H9 (cell line): ENCODE results near the gene PTPRC. TPM values are rescaled to one million over a fixed set of nuclear protein-coding genes. Genes with fewer than 3 reads are reported as not detected.

Source experiments
- DNase-seq: peaks from one replicate; pipeline ENCODE4 v3.0.0-alpha.2; 2017
- H2AFZ ChIP-seq: one replicate; pipeline ENCODE4 v1.6.1; 2013; ENCODE audit warnings: mild to moderate bottlenecking, low read length, control low read depth, moderate library complexity
- H2AK5ac ChIP-seq: 2 replicates; pipeline ENCODE4 v1.6.1; 2013; ENCODE audit warnings: low read length, control low read depth, mixed read lengths; ENCODE audit not compliant: insufficient read length
- H2BK120ac ChIP-seq: one replicate; pipeline ENCODE4 v1.6.1; 2013; ENCODE audit warnings: low read depth, mild to moderate bottlenecking, low read length, control low read depth, inconsistent platforms; ENCODE audit not compliant: poor library complexity, severe bottlenecking
- H2BK12ac ChIP-seq: 2 replicates; pipeline ENCODE4 v1.6.1; 2013; ENCODE audit warnings: low read length, control low read depth, mixed read lengths, low read depth; ENCODE audit not compliant: insufficient read length
- H2BK15ac ChIP-seq: 2 replicates; pipeline ENCODE4 v1.6.1; 2013; ENCODE audit warnings: low read depth, low read length, control low read depth
- H2BK20ac ChIP-seq: one replicate; pipeline ENCODE4 v1.6.1; 2013; ENCODE audit warnings: low read depth, mild to moderate bottlenecking, low read length, control low read depth, inconsistent platforms; ENCODE audit not compliant: poor library complexity, severe bottlenecking
- H2BK5ac ChIP-seq: 2 replicates; pipeline ENCODE4 v1.6.1; 2013; ENCODE audit warnings: low read length, control low read depth, mixed read lengths; ENCODE audit not compliant: insufficient read length
- H3K14ac ChIP-seq: 2 replicates; pipeline ENCODE4 v1.6.1; 2013; ENCODE audit warnings: low read length, control low read depth; ENCODE audit not compliant: insufficient read depth
- H3K18ac ChIP-seq: 2 replicates; pipeline ENCODE4 v1.6.1; 2013; ENCODE audit warnings: low read depth, mild to moderate bottlenecking, mixed read lengths, low read length, control low read depth; ENCODE audit not compliant: insufficient read length
- H3K23ac ChIP-seq: 2 replicates; pipeline ENCODE4 v1.6.1; 2013; ENCODE audit warnings: low read length, control low read depth, mixed read lengths, low read depth; ENCODE audit not compliant: insufficient read length
- H3K23me2 ChIP-seq: 2 replicates; pipeline ENCODE4 v1.6.1; 2013; ENCODE audit warnings: low read depth, mild to moderate bottlenecking, mixed read lengths, low read length, control low read depth; ENCODE audit not compliant: insufficient read length, poor library complexity, severe bottlenecking
- H3K27ac ChIP-seq: 2 replicates; pipeline ENCODE4 v1.5.1; 2013; ENCODE audit warnings: low read length, control low read depth, mixed read lengths, low read depth; ENCODE audit not compliant: insufficient read length
- H3K27me3 ChIP-seq: 2 replicates; pipeline ENCODE4 v1.6.1; 2013; ENCODE audit warnings: low read length, control low read depth, inconsistent platforms; ENCODE audit not compliant: insufficient read depth
- H3K4ac ChIP-seq: 2 replicates; pipeline ENCODE4 v1.6.1; 2013; ENCODE audit warnings: low read depth, mild to moderate bottlenecking, control low read depth, inconsistent platforms, low read length, moderate library complexity
- H3K4me1 ChIP-seq: 2 replicates; pipeline ENCODE4 v1.6.1; 2013; ENCODE audit warnings: low read length, control low read depth, inconsistent platforms; ENCODE audit not compliant: insufficient read depth
- H3K4me2 ChIP-seq: 2 replicates; pipeline ENCODE4 v1.6.1; 2013; ENCODE audit warnings: low read length, control low read depth, mixed read lengths; ENCODE audit not compliant: insufficient read length, insufficient read depth
- H3K56ac ChIP-seq: 2 replicates; pipeline ENCODE4 v1.6.1; 2013; ENCODE audit warnings: low read depth, mild to moderate bottlenecking, mixed read lengths, low read length, control low read depth; ENCODE audit not compliant: insufficient read length
- H3K79me1 ChIP-seq: 2 replicates; pipeline ENCODE4 v1.6.1; 2013; ENCODE audit warnings: low read depth, mild to moderate bottlenecking, moderate library complexity, low read length, control low read depth, inconsistent platforms; ENCODE audit not compliant: insufficient read depth, poor library complexity, severe bottlenecking
- H3K79me2 ChIP-seq: 2 replicates; pipeline ENCODE4 v1.6.1; 2013; ENCODE audit warnings: low read length, control low read depth, inconsistent platforms; ENCODE audit not compliant: insufficient read depth
- H3K9ac ChIP-seq: 2 replicates; pipeline ENCODE4 v1.6.1; 2013; ENCODE audit warnings: low read length, control low read depth, mixed read lengths; ENCODE audit not compliant: insufficient read length; ENCODE audit errors: extremely low read depth
- H3K9me3 ChIP-seq: one replicate; pipeline ENCODE4 v1.6.1; 2013; ENCODE audit warnings: low read depth, low read length, inconsistent platforms; ENCODE audit not compliant: control insufficient read depth
- H3T11ph ChIP-seq: one replicate; pipeline ENCODE4 v1.6.1; 2013; ENCODE audit warnings: mild to moderate bottlenecking, low read length, control low read depth, inconsistent platforms
- H4K20me1 ChIP-seq: one replicate; pipeline ENCODE4 v1.6.1; 2013; ENCODE audit not compliant: control insufficient read depth, insufficient read length, insufficient read depth
- H4K5ac ChIP-seq: 2 replicates; pipeline ENCODE4 v1.6.1; 2013; ENCODE audit warnings: low read depth, mild to moderate bottlenecking, mixed read lengths, low read length, control low read depth; ENCODE audit not compliant: insufficient read length
- H4K8ac ChIP-seq: replicated peaks from 2 replicates; pipeline ENCODE4 v1.6.1; 2013; ENCODE audit warnings: low read length, control low read depth, mixed read lengths, low read depth; ENCODE audit not compliant: insufficient read length
- H4K91ac ChIP-seq: 2 replicates; pipeline ENCODE4 v1.6.1; 2013; ENCODE audit warnings: low read depth, mild to moderate bottlenecking, moderate library complexity, mixed read lengths, low read length, control low read depth; ENCODE audit not compliant: insufficient read length
- H3K27ac Mint-ChIP-seq, 3 experiments: 2 replicates in 2 of 3; 3 replicates in 1 of 3; pipeline ENCODE4 v1.8.0; 2020 to 2021; ENCODE audit warnings: mixed read lengths in 3 of 3, mild to moderate bottlenecking in 1 of 3, moderate library complexity in 1 of 3
- H3K27me3 Mint-ChIP-seq: 2 replicates; pipeline ENCODE4 v1.8.0; 2021; ENCODE audit warnings: low read depth, mild to moderate bottlenecking, moderate library complexity, mixed read lengths
- H3K36me3 Mint-ChIP-seq, 3 experiments: 2 replicates in 2 of 3; 3 replicates in 1 of 3; pipeline ENCODE4 v1.8.0; 2020 to 2021; ENCODE audit warnings: low read depth in 3 of 3, mixed read lengths in 3 of 3; ENCODE audit not compliant: insufficient read depth in 1 of 3
- H3K4me1 Mint-ChIP-seq, 2 experiments: 2 replicates each; pipeline ENCODE4 v1.8.0; 2020; ENCODE audit warnings: mixed read lengths in 2 of 2
- H3K4me3 Mint-ChIP-seq, 2 experiments: 2 replicates in 1 of 2; 3 replicates in 1 of 2; pipeline ENCODE4 v1.8.0; 2020 to 2021; ENCODE audit warnings: mild to moderate bottlenecking in 2 of 2, mixed read lengths in 2 of 2, moderate library complexity in 1 of 2
- H3K9me3 Mint-ChIP-seq, 2 experiments: 2 replicates in 1 of 2; 3 replicates in 1 of 2; pipeline ENCODE4 v1.8.0; 2020; ENCODE audit warnings: mild to moderate bottlenecking in 2 of 2, mixed read lengths in 2 of 2, moderate library complexity in 1 of 2
- WGBS: extraction: QIAGEN DNeasy Blood & Tissue Kit; methylation state at CpG from one replicate; pipeline ENCODE4 v1.1.7; 2013; ENCODE audit warnings: missing lambda C conversion rate, low lambda C conversion rate, mixed read lengths; ENCODE audit not compliant: insufficient read length; ENCODE audit errors: extremely low coverage; 5-methylcytosine and 5-hydroxymethylcytosine counted together
- total RNA-seq: library from RNA; stranded (reverse); gene quantifications from 2 replicates; pipeline ENCODE4 v1.2.1, GENCODE V29; 2021
- TF ChIP-seq, protein P1 (sequence below): fragments of 200-600 bp; sonication (generic); conservative IDR thresholded peaks from 3 replicates; pipeline ENCODE4 v1.8.0; 2021; ENCODE audit warnings: antibody characterized with exemption, mild to moderate bottlenecking

The PTPRC gene
- total RNA-seq, 1 experiment from 2014 or later, result not detected

DNA sequence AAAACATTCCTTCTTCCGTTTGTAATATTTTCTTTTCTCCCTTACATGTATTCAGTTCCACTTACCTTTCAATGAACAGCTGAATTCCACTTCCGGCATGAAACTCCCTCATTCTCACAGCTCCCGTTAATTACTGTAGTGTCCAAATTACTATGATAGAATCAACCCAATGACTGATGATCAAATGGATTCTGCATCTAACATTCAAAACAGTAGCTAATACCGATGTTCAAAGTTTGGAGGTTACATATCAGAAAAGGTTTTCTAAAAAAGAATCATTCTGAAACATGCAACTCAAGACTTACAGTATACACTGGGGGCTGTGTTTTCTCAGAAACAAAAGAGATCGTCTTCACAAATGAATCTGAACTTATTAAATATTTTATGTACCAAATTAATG, 77.2 kb downstream of the PTPRC start:
- no peaks in the 10 kb centered on the region for H4K20me1 ChIP-seq
- no peak overlapping the region for H2BK120ac ChIP-seq
- Mint-ChIP-seq H3K9me3 (peaks cover 0 to 2% of the 10 kb centered on the region in 2 experiments; a peak in 3 of 5 replicates), H3K27me3 (no peaks in the 10 kb centered on the region), H3K4me1 (no peaks in the 10 kb centered on the region), H3K27ac (no peak overlapping the region), H3K4me3 (no peak overlapping the region), H3K36me3 (peaks cover 0 to 4% (median 2%) of the 10 kb centered on the region in 3 experiments; a peak in 5 of 7 replicates)
- no peaks in the 10 kb centered on the region for H3K79me1 ChIP-seq
- no peak overlapping the region for H3K4me2 ChIP-seq
- H2BK5ac ChIP-seq, result no peak overlapping the region
- no peak overlapping the region for H3K9ac ChIP-seq
- no peaks in the 10 kb centered on the region for H3K79me2 ChIP-seq
- no peak overlapping the region for H2AFZ ChIP-seq
- DNase-seq, result no peak
- no peak overlapping the region for H4K8ac ChIP-seq
- H2BK12ac ChIP-seq, result no peak overlapping the region
- H3K18ac ChIP-seq, result no peak overlapping the region
- H2AK5ac ChIP-seq, result no peak overlapping the region
- no peak overlapping the region for H3T11ph ChIP-seq
- H3K9me3 ChIP-seq, result no peaks in the 10 kb centered on the region
- no peak overlapping the region for H3K27ac ChIP-seq
- no peak overlapping the region for H2BK15ac ChIP-seq
- H3K23ac ChIP-seq, result no peak overlapping the region
- H4K5ac ChIP-seq, result no peak overlapping the region
- no peaks in the 10 kb centered on the region; the same call in 1 of the 2 replicates for H3K4me1 ChIP-seq
- no peak overlapping the region for H3K56ac ChIP-seq
- H3K14ac ChIP-seq, result no peak overlapping the region
- no peak overlapping the region for H2BK20ac ChIP-seq
- no peak overlapping the region for H4K91ac ChIP-seq
- H3K23me2 ChIP-seq, result no peaks in the 10 kb centered on the region
- H3K27me3 ChIP-seq, result no peaks in the 10 kb centered on the region
- no peak overlapping the region for H3K4ac ChIP-seq
- TF ChIP-seq, protein P1, sequence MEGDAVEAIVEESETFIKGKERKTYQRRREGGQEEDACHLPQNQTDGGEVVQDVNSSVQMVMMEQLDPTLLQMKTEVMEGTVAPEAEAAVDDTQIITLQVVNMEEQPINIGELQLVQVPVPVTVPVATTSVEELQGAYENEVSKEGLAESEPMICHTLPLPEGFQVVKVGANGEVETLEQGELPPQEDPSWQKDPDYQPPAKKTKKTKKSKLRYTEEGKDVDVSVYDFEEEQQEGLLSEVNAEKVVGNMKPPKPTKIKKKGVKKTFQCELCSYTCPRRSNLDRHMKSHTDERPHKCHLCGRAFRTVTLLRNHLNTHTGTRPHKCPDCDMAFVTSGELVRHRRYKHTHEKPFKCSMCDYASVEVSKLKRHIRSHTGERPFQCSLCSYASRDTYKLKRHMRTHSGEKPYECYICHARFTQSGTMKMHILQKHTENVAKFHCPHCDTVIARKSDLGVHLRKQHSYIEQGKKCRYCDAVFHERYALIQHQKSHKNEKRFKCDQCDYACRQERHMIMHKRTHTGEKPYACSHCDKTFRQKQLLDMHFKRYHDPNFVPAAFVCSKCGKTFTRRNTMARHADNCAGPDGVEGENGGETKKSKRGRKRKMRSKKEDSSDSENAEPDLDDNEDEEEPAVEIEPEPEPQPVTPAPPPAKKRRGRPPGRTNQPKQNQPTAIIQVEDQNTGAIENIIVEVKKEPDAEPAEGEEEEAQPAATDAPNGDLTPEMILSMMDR, result no peak
- no CpG with 5 or more reads among the region's 5 CpGs for WGBS
